Stimulated activated CD4-positive, alpha-beta T cell treated with anti-CD3 and anti-CD28 coated beads, Interleukin-15, amount 100 ng/mL, for 48 hours (primary cell): ENCODE measurements around the gene SCAANT1.

ENCODE experiments used
- DNase-seq, 2 donors: peaks; one replicate each; pipeline ENCODE4 v3.0.0-alpha.2; 2020; ENCODE audit warnings: low read depth in 2 of 2

Gene SCAANT1

DNA sequence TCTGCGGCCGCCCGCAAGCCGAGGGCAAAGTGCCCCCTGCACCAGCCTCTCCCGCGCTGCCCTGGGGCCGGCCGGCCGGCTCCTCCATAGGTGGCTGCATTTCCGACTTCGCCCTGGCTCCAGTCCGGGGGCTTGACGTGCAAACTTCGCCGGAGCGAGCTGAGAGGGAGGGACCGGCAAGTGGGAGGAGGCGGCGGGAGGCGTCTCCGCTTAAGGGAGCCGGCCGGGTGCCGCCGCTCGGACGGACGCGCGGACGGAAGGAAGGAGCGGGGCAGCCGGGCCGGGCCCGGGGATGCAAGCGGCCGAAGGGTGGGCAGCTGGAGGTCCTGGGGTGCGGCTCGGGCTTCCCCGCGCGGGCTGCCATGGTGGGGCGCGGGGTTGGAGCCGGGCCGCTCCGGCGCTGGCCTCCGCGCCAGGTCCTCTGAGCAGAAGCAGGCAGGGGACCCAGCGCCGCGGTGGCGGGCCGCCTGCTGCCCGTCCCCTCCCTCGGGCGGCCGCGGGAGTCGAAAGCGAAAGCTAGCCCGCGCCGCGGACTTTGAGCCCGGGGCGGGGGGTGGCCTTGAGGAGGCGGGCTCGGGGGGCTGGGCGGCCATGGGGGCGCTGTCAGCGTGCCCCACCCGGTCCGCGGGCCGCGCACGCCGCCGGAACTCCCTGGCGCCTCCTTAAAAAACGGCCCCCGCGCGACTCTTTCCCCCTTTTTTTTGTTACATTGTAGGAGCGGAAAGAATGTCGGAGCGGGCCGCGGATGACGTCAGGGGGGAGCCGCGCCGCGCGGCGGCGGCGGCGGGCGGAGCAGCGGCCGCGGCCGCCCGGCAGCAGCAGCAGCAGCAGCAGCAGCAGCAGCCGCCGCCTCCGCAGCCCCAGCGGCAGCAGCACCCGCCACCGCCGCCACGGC is at the start of gene SCAANT1:
TSS of gene SCAANT1 (minus strand) at position 511 of the 895 bp plus-strand sequence.
- DNase-seq, result peak; percentile 66 to 67

DNA sequence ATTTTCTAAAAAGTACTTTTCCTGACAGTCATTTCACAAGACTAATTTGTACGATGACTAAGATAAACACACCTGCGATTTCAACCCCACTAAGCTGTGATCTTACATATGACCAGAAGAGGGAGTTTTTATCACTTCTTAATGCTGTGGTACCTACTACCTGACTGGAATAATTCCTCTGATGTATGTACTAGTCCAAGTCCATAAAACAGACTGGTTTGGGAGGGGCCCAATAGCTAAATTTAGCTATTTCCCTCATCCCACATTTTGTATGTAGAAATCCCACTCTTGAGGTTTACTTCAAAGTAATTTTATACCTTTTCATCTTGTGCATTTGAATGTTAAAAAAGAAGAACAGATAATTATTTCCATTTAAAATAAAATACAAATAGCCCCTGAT is 49.7 kb upstream of the SCAANT1 start:
- no peak for DNase-seq

GRCh38 chr3:63960048-63960711 is 48.0 kb upstream of the SCAANT1 start:
- no peak for DNase-seq

GRCh38 chr3:63959146-63959545 is 47.0 kb upstream of the SCAANT1 start:
- no peak for DNase-seq

DNA sequence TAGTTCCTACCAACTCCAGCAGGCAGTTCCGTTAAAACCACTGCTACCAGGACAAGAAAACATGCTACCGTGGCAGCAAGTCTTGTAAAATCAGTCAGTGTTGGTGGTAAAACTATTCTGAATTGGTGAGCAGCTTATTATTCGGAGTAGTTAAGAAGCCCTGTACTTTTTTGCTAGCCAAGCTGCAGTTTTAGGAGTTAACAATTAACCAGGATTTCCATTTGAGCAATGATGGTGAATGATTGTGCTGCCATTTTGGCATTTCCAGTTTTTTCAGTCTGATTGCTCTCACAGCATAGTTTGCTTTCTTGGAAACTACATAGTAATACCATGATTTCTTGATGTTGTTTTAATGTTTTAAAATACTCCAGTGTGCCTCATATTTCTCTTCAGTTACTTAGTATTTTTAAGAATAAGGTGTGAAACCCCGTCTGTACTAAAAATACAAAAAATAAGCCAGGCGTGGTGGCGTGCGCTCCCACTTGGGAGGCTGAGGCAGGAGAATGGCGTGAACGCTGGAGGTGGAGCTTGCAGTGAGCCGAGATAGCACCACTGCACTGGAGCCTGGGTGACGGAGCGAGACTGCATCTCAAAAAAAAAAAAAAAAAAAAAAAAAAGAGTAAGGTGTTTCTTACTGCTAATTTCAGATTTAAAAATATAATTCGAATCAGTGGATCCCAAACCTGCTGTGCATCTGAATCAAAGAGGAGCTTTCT is 43.8 kb upstream of the SCAANT1 start:
- DNase-seq, result no peak

GRCh38 chr3:63955036-63955650 is 43.0 kb upstream of the SCAANT1 start:
- DNase-seq, result no peak

DNA sequence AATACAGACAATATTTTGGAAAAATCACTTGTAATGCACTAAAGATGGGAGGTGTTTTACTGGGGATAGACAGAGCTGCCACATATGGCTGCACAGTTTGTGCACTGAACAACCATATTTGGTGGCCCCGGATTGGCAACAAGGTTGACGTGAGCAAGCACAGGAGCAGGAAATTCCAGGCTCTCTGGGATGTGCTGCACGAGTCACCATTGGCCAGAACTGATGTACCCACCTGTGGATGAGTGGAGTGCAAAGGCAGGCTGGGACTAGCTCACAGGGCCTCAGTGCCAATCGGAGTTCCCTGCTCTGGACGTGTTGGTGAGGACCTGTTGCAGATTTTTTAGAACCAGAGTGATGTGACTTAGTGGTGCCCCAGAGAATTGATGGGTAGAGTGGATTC is 42.0 kb upstream of the SCAANT1 start:
- no peak for DNase-seq

DNA sequence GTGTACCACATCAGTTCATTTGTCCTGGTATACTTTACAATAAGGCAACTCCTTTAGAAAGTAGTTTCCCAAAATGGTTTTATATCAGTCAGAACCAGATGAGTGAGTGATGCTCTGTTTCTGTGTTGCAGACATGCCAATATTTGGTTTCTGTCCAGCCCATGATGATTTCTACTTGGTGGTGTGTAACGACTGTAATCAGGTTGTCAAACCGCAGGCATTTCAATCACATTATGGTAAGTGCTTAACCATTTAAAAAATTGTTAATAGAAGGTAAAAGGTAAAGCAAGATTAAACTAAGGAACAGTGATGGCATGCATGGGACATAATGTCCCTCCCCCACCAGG is 40.0 kb upstream of the SCAANT1 start:
- DNase-seq, result no peak

- no peak for DNase-seq
Observed at GRCh38 chr3:63951492-63952247, 39.5 kb upstream of the SCAANT1 start.

GRCh38 chr3:63950698-63951097 is 38.5 kb upstream of the SCAANT1 start:
- DNase-seq, result no peak

DNA sequence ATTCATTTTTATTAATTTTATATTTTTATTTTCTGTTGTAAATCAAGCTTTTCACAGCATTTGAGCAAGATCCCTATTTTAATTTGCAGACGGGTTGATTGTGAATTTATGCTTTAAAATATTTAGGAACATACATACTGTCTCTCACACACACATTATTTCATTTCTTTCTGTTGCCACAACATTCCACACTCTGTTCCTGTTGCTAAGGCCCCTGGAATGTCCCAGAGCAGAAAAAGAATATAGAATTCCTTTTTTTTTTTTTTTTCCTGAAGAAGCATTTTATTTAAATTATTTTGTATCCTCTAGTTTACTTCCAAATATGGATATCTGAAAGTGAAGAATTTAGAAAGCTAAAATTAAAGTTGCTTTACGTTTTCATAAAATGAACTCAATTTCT is 36.8 kb upstream of the SCAANT1 start:
- DNase-seq, result no peak

DNA sequence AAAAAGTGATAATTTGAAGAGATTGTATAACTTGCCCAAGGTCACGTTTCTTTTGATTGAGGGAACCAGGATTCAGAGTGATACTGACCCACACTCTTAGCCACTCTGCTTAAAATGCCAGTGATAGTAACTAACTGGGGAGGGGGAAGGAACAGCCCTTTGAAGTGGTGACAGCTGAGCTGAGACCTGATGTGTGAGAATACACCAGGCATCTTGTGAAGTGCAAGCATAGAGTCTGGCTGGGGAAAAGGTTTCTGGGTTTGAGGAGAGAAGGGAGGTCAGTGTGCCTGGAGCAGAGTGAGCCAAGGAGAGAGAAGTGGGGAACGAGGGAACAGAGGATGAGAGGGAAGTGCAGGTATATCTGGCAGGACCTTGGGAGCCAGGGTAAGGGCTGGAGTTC is 35.4 kb upstream of the SCAANT1 start:
- no peak for DNase-seq

- DNase-seq, result no peak
Observed at GRCh38 chr3:63946753-63947152, 34.6 kb upstream of the SCAANT1 start.

- DNase-seq, result no peak
Observed at GRCh38 chr3:63945558-63946096, 33.4 kb upstream of the SCAANT1 start.

DNA sequence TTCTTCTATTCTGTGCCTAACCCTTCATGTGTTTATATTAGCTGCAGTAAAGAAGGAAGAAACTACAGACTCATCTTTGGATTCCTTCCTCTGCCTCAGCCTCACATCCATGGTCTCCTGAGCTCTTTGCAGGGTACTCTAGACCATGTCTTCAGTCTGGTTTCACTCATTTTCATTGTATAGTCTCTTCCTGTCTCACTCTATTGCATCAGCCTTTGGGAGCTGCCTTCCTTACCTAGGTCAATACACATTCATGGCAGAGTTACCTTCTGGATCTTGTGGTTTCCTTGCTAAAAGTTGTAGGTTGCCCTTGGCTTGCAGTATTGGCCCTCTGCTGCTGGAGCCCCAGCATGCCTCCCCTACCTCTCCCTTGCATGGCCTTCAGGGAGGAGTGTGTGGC is 31.5 kb upstream of the SCAANT1 start:
- DNase-seq, result no peak

- no peak for DNase-seq
Observed at GRCh38 chr3:63942528-63942927, 30.3 kb upstream of the SCAANT1 start.

DNA sequence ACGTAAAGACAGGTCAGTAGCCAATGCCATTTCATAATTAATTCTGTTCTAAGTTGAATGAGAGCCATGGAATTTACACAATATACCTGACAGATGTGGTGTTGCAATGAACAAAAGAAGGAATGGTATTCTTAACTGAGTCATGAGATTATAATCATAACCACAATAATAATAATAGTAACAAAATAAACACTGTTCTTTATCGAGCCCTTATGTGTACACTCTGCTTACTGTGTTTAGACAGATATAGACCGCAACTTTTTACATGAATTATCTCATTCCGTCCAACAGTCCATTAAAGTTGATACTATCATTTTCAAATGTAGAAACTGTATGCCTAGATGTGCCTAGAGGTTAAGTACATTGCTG is 28.2 kb upstream of the SCAANT1 start:
- no peak for DNase-seq

DNA sequence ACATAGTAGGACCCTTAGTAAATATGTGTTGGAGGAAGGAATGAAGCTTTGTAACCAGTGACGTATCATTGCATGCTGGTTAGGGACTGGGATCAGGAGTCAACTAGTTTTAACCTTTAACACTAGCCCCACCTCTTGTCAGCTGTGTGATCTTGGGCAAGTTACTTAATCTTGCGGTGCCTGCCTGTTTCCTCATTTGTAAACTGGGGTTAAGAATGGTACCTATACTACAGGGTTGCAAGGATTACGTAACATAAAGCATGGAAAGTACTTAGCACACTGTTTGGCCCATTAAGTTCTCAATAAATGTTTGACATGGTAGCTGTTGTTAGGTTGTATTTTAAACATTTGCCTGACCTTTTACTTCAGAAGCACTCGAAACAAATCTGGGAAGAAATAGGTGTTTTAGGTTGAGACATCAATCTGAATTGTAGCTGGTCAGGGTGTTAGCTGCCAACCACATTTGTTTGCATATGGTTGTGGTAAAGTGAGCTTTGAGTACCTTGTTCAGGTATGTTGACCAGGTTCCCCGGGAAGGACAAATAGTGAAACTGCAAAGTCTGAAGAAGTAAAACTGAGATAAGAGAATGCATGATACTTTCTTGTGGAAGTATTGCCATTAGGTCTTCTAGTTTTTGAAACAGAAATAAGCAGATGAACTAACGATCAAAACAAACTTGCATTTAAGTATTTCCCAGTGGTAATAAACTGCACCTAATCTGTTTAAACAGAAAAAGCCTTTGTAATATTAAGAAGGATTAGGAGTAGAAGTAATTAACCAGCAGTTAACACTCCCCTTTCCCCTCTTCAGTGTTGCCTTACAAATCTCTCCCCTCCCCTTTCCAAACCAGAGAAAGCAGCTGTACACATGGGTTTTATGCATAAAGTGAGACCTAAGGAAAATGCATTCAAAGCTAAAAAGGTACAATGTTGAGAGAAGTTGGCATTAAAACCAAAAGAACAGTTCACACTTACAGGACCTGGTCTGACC is 25.8 kb upstream of the SCAANT1 start:
- DNase-seq, result no peak

- no peak for DNase-seq
Observed at GRCh38 chr3:63936925-63937324, 24.7 kb upstream of the SCAANT1 start.
